ENCODE data around the gene KRT33B.

The KRT33B gene

GRCh38 chr17:41322903-41323895 lies 46.4 kb downstream of the KRT33B start:
- no peak for DNase-seq

GRCh38 chr17:41322094-41322902 lies 47.3 kb downstream of the KRT33B start:
- DNase-seq, result no peak

- no peak for DNase-seq
Measured at GRCh38 chr17:41318231-41318630, 51.4 kb downstream of the KRT33B start.

GRCh38 chr17:41315814-41316445 lies 53.7 kb downstream of the KRT33B start:
- no peak for DNase-seq

- no peak for DNase-seq
Measured at GRCh38 chr17:41315204-41315794, 54.3 kb downstream of the KRT33B start, which contains the start of gene KRTAP17-1. KRTAP17-1 (minus strand) TSS chr17:41315710; CDS start chr17:41315650, 60 bp downstream.

All from activated CD4-positive, alpha-beta T cell treated with anti-CD3 and anti-CD28 coated beads for 1 hour (primary cell).